GM21528 (cell line): ENCODE data around the gene OXT.
A peak's percentile ranks its signal among the peaks of the same experiment; 100 is the strongest.
"Not testable (repeated sequence)": the region's sequence is repeated elsewhere in the genome, so short reads cannot be mapped to it uniquely, and the experiment has no call there.

Experiments
- ATAC-seq: cut with Tn5 transposase; IDR thresholded peaks from one replicate; pipeline ENCODE4 v1.9.1; 2021; ENCODE audit warnings: mild to moderate bottlenecking, moderate library complexity; ENCODE audit not compliant: unreplicated experiment, low FRiP score

OXT gene

GRCh38 chr20:3071610-3072529, at the start of gene OXT:
Gene OXT, plus strand, starts transcription at chr20:3071620. Its CDS starts 36 bp downstream, at chr20:3071656.
- no peak for ATAC-seq

- ATAC-seq = no peak
These were observed 49.6 kb upstream of the OXT start for GRCh38 chr20:3021777-3022176.

GRCh38 chr20:3022559-3023490, 48.6 kb upstream of the OXT start:
- not testable (repeated sequence) for ATAC-seq

- ATAC-seq = no peak
These were observed 43.4 kb upstream of the OXT start for GRCh38 chr20:3027987-3028386.

GRCh38 chr20:3031524-3032147, 39.8 kb upstream of the OXT start:
- ATAC-seq = no peak

GRCh38 chr20:3032624-3033023, 38.8 kb upstream of the OXT start:
- ATAC-seq = no peak

GRCh38 chr20:3037654-3038053, 33.8 kb upstream of the OXT start:
- no peak for ATAC-seq

- no peak for ATAC-seq
These were observed 33.0 kb upstream of the OXT start for GRCh38 chr20:3038454-3038853.

GRCh38 chr20:3039426-3039825, 32.0 kb upstream of the OXT start:
- ATAC-seq = no peak

GRCh38 chr20:3040086-3040485, 31.3 kb upstream of the OXT start:
- ATAC-seq = no peak

GRCh38 chr20:3041854-3042409, 29.5 kb upstream of the OXT start:
- ATAC-seq = no peak

GRCh38 chr20:3042625-3043024, 28.8 kb upstream of the OXT start:
- no peak for ATAC-seq

- no peak for ATAC-seq
These were observed 28.1 kb upstream of the OXT start, which contains the start of gene GNRH2 for GRCh38 chr20:3043322-3043721. Gene GNRH2, plus strand, starts transcription at chr20:3043622. Its CDS starts 793 bp downstream, at chr20:3044415.

GRCh38 chr20:3044336-3044965, 27.0 kb upstream of the OXT start:
- no peak for ATAC-seq

GRCh38 chr20:3045042-3045815, 26.2 kb upstream of the OXT start:
- peak; percentile 44 for ATAC-seq

GRCh38 chr20:3045816-3046676, 25.4 kb upstream of the OXT start, which contains the start of gene MRPS26:
Gene MRPS26, plus strand, starts transcription at chr20:3046052. Its CDS starts 17 bp downstream, at chr20:3046069.
- ATAC-seq = peak; percentile 85

- ATAC-seq = no peak
These were observed 24.6 kb upstream of the OXT start for GRCh38 chr20:3046677-3047462.
